Glutamatergic neuron (in vitro differentiated cells): Measurements from ENCODE around the gene OR4D2. TPM values are rescaled to one million over a fixed set of nuclear protein-coding genes. Genes with fewer than 3 reads are reported as not detected.

Experiments
- DNase-seq: peaks from one replicate; pipeline ENCODE4 v3.0.0; 2022
- H3K27ac Mint-ChIP-seq: one replicate; pipeline ENCODE4 v1.8.0; 2020; ENCODE audit warnings: mild to moderate bottlenecking, mixed read lengths, inconsistent platforms; ENCODE audit not compliant: unreplicated experiment
- H3K27me3 Mint-ChIP-seq: one replicate; pipeline ENCODE4 v1.8.0; 2020; ENCODE audit warnings: mild to moderate bottlenecking, moderate library complexity, mixed read lengths, inconsistent platforms; ENCODE audit not compliant: unreplicated experiment
- H3K36me3 Mint-ChIP-seq: one replicate; pipeline ENCODE4 v1.8.0; 2020; ENCODE audit warnings: mild to moderate bottlenecking, mixed read lengths, inconsistent platforms; ENCODE audit not compliant: unreplicated experiment
- H3K4me1 Mint-ChIP-seq: one replicate; pipeline ENCODE4 v1.8.0; 2020; ENCODE audit warnings: mild to moderate bottlenecking, low read depth, mixed read lengths, inconsistent platforms; ENCODE audit not compliant: unreplicated experiment
- H3K4me3 Mint-ChIP-seq: one replicate; pipeline ENCODE4 v1.8.0; 2020; ENCODE audit warnings: mild to moderate bottlenecking, mixed read lengths, inconsistent platforms; ENCODE audit not compliant: unreplicated experiment
- H3K9me3 Mint-ChIP-seq: one replicate; pipeline ENCODE4 v1.8.0; 2020; ENCODE audit warnings: mild to moderate bottlenecking, moderate library complexity, mixed read lengths, inconsistent platforms; ENCODE audit not compliant: unreplicated experiment
- total RNA-seq: library from RNA; stranded (reverse); fragmentation: NEBNext Ultra II Directional; extraction: Animal tissue kit (Norgen Biotek cat#: 25700); gene quantifications from one replicate; pipeline ENCODE4 v1.2.1, GENCODE V29; 2021; ENCODE audit not compliant: unreplicated experiment
- TF ChIP-seq, protein P1 (sequence below): fragments of 200-600 bp; sonication (generic); IDR thresholded peaks from one replicate; pipeline ENCODE4 v1.5.0; 2021; ENCODE audit not compliant: partially characterized antibody, unreplicated experiment

OR4D2 gene
- total RNA-seq, 1 donor from 2014 or later, result not detected

DNA sequence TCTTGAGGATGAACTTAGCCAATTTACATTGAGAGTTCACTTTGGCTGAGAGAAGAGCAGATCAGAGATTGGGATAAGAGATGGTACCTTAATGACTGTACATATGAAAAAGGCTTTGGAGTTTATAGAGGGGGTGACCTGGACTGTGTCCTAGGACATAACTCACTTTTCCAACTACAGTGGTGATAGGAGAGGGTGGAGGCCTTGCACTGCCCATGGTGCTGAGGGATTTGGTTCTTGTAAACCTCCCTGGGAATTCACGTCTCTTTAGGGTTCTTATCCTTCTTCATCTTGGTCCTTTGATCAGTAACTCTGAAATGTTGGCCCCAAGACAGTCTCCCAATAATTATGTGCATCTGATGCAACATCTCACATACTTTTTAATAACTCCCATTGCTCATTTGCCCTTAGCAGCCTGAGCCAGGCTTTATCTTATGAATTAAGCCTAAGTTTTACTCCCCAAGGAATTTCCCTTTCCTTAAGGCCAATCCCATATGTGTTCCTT lies 18.8 kb upstream of the OR4D2 start, which contains the start of gene OR4D1:
OR4D1 (plus strand) TSS at position 455 of the 505 bp plus-strand sequence. CDS start 6,770 bp downstream, outside the sequence.
- Mint-ChIP-seq H3K4me1 (no peaks in the 10 kb centered on the region), H3K27ac (no peak within 1 kb of the TSS), H3K9me3 (peaks cover 3% of the 10 kb centered on the region), H3K4me3 (no peak within 1 kb of the TSS), H3K36me3 (peaks cover 12% of the 10 kb centered on the region), H3K27me3 (peaks cover 6% of the 10 kb centered on the region)
- TF ChIP-seq, protein P1, sequence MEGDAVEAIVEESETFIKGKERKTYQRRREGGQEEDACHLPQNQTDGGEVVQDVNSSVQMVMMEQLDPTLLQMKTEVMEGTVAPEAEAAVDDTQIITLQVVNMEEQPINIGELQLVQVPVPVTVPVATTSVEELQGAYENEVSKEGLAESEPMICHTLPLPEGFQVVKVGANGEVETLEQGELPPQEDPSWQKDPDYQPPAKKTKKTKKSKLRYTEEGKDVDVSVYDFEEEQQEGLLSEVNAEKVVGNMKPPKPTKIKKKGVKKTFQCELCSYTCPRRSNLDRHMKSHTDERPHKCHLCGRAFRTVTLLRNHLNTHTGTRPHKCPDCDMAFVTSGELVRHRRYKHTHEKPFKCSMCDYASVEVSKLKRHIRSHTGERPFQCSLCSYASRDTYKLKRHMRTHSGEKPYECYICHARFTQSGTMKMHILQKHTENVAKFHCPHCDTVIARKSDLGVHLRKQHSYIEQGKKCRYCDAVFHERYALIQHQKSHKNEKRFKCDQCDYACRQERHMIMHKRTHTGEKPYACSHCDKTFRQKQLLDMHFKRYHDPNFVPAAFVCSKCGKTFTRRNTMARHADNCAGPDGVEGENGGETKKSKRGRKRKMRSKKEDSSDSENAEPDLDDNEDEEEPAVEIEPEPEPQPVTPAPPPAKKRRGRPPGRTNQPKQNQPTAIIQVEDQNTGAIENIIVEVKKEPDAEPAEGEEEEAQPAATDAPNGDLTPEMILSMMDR, result no peak
- DNase-seq, result no peak

DNA sequence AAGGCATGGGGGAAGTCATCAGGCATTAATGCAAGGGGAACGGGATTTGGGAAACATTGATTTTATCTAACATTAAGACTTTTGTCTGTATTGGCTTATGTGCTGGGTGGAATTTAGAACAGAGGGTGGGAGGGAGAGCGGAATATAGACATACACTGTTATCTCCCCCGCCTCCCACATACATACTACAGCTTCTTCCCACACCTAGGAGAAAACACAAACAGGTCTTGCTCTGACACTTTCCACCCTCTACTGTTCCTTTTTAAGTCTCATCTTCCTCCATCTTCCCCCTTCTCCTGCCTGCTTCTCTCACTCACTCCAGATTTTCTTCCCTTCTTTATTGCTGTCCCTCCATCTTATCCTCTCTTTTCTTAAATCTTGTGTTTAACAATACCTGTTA lies 18.2 kb upstream of the OR4D2 start:
- Mint-ChIP-seq H3K9me3 (peaks cover 3% of the 10 kb centered on the region), H3K36me3 (peaks cover 12% of the 10 kb centered on the region), H3K4me3 (no peak overlapping the region), H3K27ac (no peak overlapping the region), H3K27me3 (peaks cover 6% of the 10 kb centered on the region), H3K4me1 (no peaks in the 10 kb centered on the region)
- no peak for DNase-seq
- TF ChIP-seq, protein P1, result no peak

DNA sequence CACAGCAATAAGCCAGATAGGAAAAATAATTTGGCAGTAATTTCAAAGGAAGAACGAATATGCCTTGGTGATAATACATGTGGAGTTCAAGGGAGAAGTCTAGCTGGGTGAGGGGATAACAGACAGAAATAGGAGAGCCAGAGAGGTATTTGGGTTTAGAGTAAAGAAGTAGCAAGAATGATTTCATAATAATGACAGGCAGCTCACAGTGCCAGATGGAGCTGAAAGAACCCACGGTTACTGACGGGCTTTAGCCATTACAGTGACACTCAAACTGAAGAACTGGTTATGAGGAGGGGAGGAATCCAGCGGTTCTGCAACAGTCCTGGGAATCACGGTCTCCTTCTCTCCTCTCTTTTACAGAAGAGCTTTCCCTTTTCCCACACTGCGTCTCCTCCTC lies 16.4 kb upstream of the OR4D2 start:
- Mint-ChIP-seq H3K4me1 (no peaks in the 10 kb centered on the region), H3K9me3 (no peaks in the 10 kb centered on the region), H3K4me3 (no peak overlapping the region), H3K27ac (no peak overlapping the region), H3K27me3 (peaks cover 2% of the 10 kb centered on the region), H3K36me3 (peaks cover 5% of the 10 kb centered on the region)
- no peak for DNase-seq
- TF ChIP-seq, protein P1, result no peak

DNA sequence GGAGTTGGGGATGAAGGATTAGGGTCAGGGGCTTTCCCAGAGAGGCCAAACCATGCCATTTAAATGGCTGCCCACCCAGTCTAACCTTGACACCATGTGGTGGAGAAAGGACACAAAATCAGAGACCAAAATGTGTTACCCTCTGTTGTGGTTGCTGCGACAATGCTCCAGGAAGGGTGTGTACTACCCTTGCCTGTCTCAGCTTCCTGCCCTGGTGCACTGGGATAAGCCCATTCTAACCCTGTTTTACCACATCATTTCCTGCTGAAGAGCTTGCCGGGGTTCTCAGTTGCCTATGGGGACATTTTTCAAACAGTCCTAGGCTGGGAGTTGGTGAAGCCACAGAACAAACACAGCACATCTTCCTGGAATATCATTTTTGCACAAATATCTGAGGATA lies 13.7 kb upstream of the OR4D2 start:
- H3K36me3 Mint-ChIP-seq, result peaks cover 9% of the 10 kb centered on the region
- peaks cover 8% of the 10 kb centered on the region for H3K27me3 Mint-ChIP-seq
- TF ChIP-seq, protein P1, result no peak
- no peak for DNase-seq
- H3K9me3 Mint-ChIP-seq, result no peaks in the 10 kb centered on the region
- no peak overlapping the region for H3K27ac Mint-ChIP-seq
- no peak overlapping the region for H3K4me3 Mint-ChIP-seq
- H3K4me1 Mint-ChIP-seq, result peaks cover 4% of the 10 kb centered on the region

DNA sequence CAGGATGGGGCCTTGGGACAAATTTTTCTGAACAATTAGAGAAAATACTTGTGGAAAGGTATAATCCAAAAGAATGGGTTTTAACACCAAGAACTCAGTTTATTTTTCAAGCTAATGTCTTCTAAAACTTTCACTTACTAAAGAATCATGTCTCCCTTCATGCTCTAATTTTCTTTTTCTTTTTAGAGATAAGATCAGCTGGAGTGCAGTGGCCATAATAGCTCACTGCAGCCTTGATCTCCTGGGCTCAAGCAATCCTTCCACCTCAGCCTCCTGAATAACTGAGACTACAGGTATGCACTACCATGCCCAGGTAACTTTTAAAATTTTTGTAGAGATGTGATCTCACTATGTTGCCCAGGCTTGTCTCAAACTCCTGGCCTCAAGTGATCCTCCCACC lies 13.1 kb upstream of the OR4D2 start:
- Mint-ChIP-seq H3K4me3 (no peak overlapping the region), H3K9me3 (no peaks in the 10 kb centered on the region), H3K4me1 (peaks cover 4% of the 10 kb centered on the region), H3K27me3 (peaks cover 8% of the 10 kb centered on the region), H3K36me3 (peaks cover 9% of the 10 kb centered on the region), H3K27ac (no peak overlapping the region)
- TF ChIP-seq, protein P1, result no peak
- no peak for DNase-seq
